GM12878 (cell line): ENCODE data around the gene ATP10A. TPM values are rescaled to one million over a fixed set of nuclear protein-coding genes. Genes with fewer than 3 reads are reported as not detected.
"Not testable (repeated sequence)": the region's sequence is repeated elsewhere in the genome, so short reads cannot be mapped to it uniquely, and the experiment has no call there.

Experiments
- ATAC-seq: fragments of 200-7000 bp; cut with Tn5 transposase; 3 replicates; pipeline ENCODE4 v1.9.1; 2020; ENCODE audit warnings: mild to moderate bottlenecking, moderate library complexity
- BruUV-seq: library from RNA; stranded (reverse); fragments of 400-500 nt; replicated peaks from 2 replicates; lab custom pipeline; 2021; lab: Mats Ljungman, UMichigan
- CTCF ChIA-PET: fragments of 300-600 bp; sonication (Branson Sonifier 250); formaldehyde crosslinking; extraction: SDS; loops from one replicate; lab custom pipeline; 2021; ENCODE audit warnings: inconsistent platforms; lab: Yijun Ruan, JAX
- POLR2A ChIA-PET: fragments of 350-600 bp; formaldehyde crosslinking; extraction: SDS; loops from one replicate; lab custom pipeline; 2021; ENCODE audit warnings: inconsistent platforms; lab: Charles Lee
- RAD21 ChIA-PET: fragments of 300-600 bp; sonication (Branson Sonifier 250); formaldehyde crosslinking; loops from one replicate; lab custom pipeline; 2023; ENCODE audit warnings: antibody characterized with exemption; ENCODE audit not compliant: unreplicated experiment; lab: Charles Lee
- SMC1A ChIA-PET: fragments of 300-600 bp; sonication (Branson Sonifier 250); formaldehyde crosslinking; loops from one replicate; lab custom pipeline; 2023; ENCODE audit not compliant: unreplicated experiment, uncharacterized antibody; lab: Charles Lee
- DNase-seq: peaks from one replicate; pipeline ENCODE4 v3.0.0-alpha.2; 2011; ENCODE audit warnings: low read depth, low spot score
- FAIRE-seq: peaks from 3 replicates; lab custom pipeline; 2011; peaks lifted over from hg19 to GRCh38; lab: Jason Lieb, UNC
- H2AFZ ChIP-seq: 2 replicates; pipeline ENCODE4 v1.6.0; 2011; ENCODE audit warnings: low read depth, low read length, control low read depth; ENCODE audit not compliant: control insufficient read depth
- H3K27ac ChIP-seq: 2 replicates; pipeline ENCODE4 v1.5.1; 2011; ENCODE audit warnings: control low read depth; ENCODE audit not compliant: control insufficient read depth, insufficient read depth
- H3K27me3 ChIP-seq, 2 experiments: replicated peaks in 1 of 2; 2 replicates each; pipeline versions ENCODE4 v1.6.0 to v1.6.1; 2011; ENCODE audit warnings: low read length in 1 of 2; ENCODE audit not compliant: control insufficient read depth in 2 of 2, insufficient read depth in 2 of 2
- H3K36me3 ChIP-seq, 2 experiments: 2 replicates each; pipeline ENCODE4 v1.5.1; 2011; ENCODE audit warnings: low read length in 1 of 2; ENCODE audit not compliant: control insufficient read depth in 2 of 2, insufficient read depth in 2 of 2
- H3K4me1 ChIP-seq: 2 replicates; pipeline ENCODE4 v1.6.1; 2011; ENCODE audit warnings: mild to moderate bottlenecking, low read length, moderate library complexity, mixed read lengths; ENCODE audit not compliant: control insufficient read depth, insufficient read depth
- H3K4me2 ChIP-seq: 2 replicates; pipeline ENCODE4 v1.6.0; 2011; ENCODE audit warnings: control low read depth; ENCODE audit not compliant: control insufficient read depth, insufficient read depth
- H3K4me3 ChIP-seq: fragments of 200-600 bp; sonication (generic); 2 replicates; pipeline ENCODE4 v1.5.1; 2016
- H3K79me2 ChIP-seq: 2 replicates; pipeline ENCODE4 v1.6.0; 2011; ENCODE audit warnings: low read length; ENCODE audit not compliant: control insufficient read depth, insufficient read depth
- H3K9ac ChIP-seq: 2 replicates; pipeline ENCODE4 v1.8.0; 2011; ENCODE audit warnings: low read length, control low read depth, mixed read lengths; ENCODE audit not compliant: control insufficient read depth, insufficient read depth
- H3K9me3 ChIP-seq: replicated peaks from 3 replicates; pipeline ENCODE4 v1.5.1; 2011; ENCODE audit warnings: mild to moderate bottlenecking, low read length; ENCODE audit not compliant: control insufficient read depth, insufficient read depth
- H4K20me1 ChIP-seq: 2 replicates; pipeline ENCODE4 v1.6.0; 2011; ENCODE audit not compliant: control insufficient read depth, insufficient read depth
- GATAD2B ChIP-seq: fragments of 450-650 bp; conservative IDR thresholded peaks from 2 replicates; pipeline ENCODE4 v1.6.1; 2017; ENCODE audit warnings: low read depth, mild to moderate bottlenecking, moderate library complexity
- WGBS: methylation state at CpG from one replicate; pipeline ENCODE4 v1.1.6; 2016; ENCODE audit warnings: low lambda C conversion rate; ENCODE audit not compliant: insufficient replicate concordance, insufficient coverage; ENCODE audit errors: missing lambda C conversion rate; 5-methylcytosine and 5-hydroxymethylcytosine counted together
- in situ Hi-C: fragments of 300-500 bp; cut with MboI; formaldehyde crosslinking; loops from 9 replicates; pipeline ENCODE4 v1.14.3; 2018; ENCODE audit warnings: mixed read lengths
- intact Hi-C: fragments of 100-400 bp; cut with micrococcal nuclease; formaldehyde crosslinking; loops from one replicate; pipeline ENCODE4 v1.14.2; 2022; ENCODE audit not compliant: unreplicated experiment
- polyA plus RNA-seq, 11 experiments: library from polyadenylated mRNA; depleted of rRNA in 4 of 11; unstranded in 6 of 11; stranded (reverse) in 5 of 11; fragments of >200 nt; fragmentation: Nextera tagmentation in 4 of 11; fragmentation: Illumina TruSeq in 1 of 11; extraction: Ambion mirVana in 4 of 11; extraction: Trizol in 1 of 11; gene quantifications; 1 replicate in 1 of 11; 2 replicates in 10 of 11; pipeline versions ENCODE4 v1.2.1 to v1.2.3, GENCODE V29; 2011 to 2016; ENCODE audit warnings: inconsistent platforms in 2 of 11, missing spikeins in 2 of 11, low read depth in 1 of 11
- total RNA-seq, 4 experiments: library from RNA; depleted of rRNA in 3 of 4; stranded (reverse); fragments of >200 nt in 3 of 4; fragmentation: Illumina TruSeq in 1 of 4; extraction: Trizol in 1 of 4; gene quantifications; 2 replicates each; pipeline versions ENCODE4 v1.2.1 to v1.2.3, GENCODE V29; 2013 to 2021

ATP10A gene
- total and polyA plus RNA-seq, 10 of the 15 experiments (the other 5 are each of a cell fraction or from before 2014, with no cell fraction given) = 0.04 to 1.5 (median 0.31) TPM; not detected in 2

DNA sequence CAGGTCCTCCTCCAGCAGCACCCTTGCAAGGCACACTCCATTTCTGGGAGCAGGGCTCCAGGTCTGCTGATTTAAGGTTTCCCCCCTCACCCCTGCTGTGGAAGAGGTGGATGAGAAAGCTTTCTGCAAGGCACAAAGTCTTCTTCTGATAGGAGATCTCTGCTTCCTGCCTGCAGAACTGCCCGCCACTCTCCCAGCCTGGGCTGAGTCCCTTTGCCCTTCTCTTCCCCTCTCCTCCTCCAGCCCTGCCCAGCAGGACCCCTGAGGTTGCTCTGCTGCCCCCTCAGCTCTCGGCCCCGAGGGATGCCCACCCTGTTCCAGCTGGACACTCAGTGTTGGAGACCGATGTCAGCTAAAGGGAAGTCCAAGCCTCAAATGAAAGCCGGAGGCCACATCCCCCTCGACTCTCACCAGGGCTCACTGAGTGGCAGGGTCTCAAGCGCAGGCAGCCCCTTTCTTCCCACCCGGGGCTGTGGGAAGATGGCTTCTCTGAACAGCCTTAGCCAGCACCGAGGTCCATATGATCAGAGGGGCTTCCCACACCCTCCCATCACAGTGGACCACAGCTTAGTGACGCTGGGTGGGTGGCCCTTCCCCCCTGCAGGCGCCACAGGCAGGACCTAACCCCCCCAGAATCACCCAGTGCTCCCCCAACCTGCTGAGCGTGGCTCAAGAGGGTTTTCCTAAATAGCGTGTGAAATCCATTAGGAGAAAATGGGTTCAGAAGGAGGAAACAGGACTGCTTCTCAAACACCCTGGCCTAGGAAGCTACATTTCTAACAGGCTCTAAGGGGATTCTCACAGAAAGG, 4.0 kb downstream of the ATP10A start:
- no peaks in the 10 kb centered on the region for H3K36me3 ChIP-seq
- H3K27me3 ChIP-seq = no peaks in the 10 kb centered on the region; a peak in 1 of 4 replicates
- no peak overlapping the region for H3K9ac ChIP-seq
- no peak overlapping the region for H2AFZ ChIP-seq
- ChIA-PET POLR2A (no interaction called here), CTCF (no interaction called here), RAD21 (no interaction called here), SMC1A (no interaction called here)
- WGBS = 34% methylated on average over 11 of the region's 13 CpGs
- H3K9me3 ChIP-seq = no peaks in the 10 kb centered on the region; the same call in 2 of the 3 replicates
- no peaks in the 10 kb centered on the region for H3K4me1 ChIP-seq
- no peak overlapping the region for H3K4me3 ChIP-seq
- H4K20me1 ChIP-seq = no peaks in the 10 kb centered on the region
- in situ Hi-C loops = no loop called here
- FAIRE-seq (no peak), ATAC-seq (no peak), DNase-seq (no peak)
- no peak overlapping the region for H3K4me2 ChIP-seq
- H3K27ac ChIP-seq = no peak overlapping the region
- intact Hi-C loops = no loop called here
- TF ChIP-seq GATAD2B = no peak
- BruUV-seq = no TSS peak
- H3K79me2 ChIP-seq = no peaks in the 10 kb centered on the region

DNA sequence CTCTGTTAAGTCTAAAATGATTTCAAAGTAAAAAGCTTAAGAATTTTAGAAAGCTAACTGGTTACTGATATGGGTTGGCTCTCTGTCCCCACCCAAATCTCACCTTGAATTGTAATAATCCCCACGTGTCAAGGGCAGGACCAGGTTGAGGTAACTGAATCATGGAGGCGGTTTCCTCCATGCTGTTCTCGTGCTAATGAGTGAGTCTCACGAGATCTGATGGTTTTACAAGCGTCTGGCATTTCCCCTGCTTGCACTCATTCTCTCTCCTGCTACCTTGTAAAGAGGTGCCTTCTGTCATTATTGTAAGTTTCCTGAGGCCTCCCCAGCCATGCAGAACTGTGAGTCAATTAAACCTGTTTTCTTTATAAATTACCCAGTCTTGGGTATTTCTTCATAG, 7.1 kb downstream of the ATP10A start:
- H3K4me1 ChIP-seq = peaks cover 13% of the 10 kb centered on the region
- CTCF ChIA-PET, POLR2A ChIA-PET, BruUV-seq, H3K36me3 ChIP-seq, H3K4me3 ChIP-seq, DNase-seq, SMC1A ChIA-PET, ATAC-seq, H3K79me2 ChIP-seq, H3K4me2 ChIP-seq, H3K9ac ChIP-seq, in situ Hi-C loops, H2AFZ ChIP-seq, RAD21 ChIA-PET, H3K27ac ChIP-seq, intact Hi-C loops, FAIRE-seq, H4K20me1 ChIP-seq, H3K9me3 ChIP-seq, H3K27me3 ChIP-seq: not testable (repeated sequence)
- WGBS = 71% methylated on average over 5 of the region's 5 CpGs
